HEK293 (cell line): ENCODE measurements around the gene JAM3.

Experiments used
- CTCF ChIA-PET: fragments of 350-600 bp; formaldehyde crosslinking; extraction: SDS; loops from one replicate; lab custom pipeline; 2021; ENCODE audit warnings: antibody characterized with exemption; lab: Yijun Ruan, JAX
- POLR2A ChIA-PET: fragments of 300-600 bp; formaldehyde crosslinking; extraction: SDS; loops from one replicate; lab custom pipeline; 2020; ENCODE audit warnings: antibody characterized with exemption, inconsistent platforms; lab: Yijun Ruan, JAX
- H3K27ac ChIP-seq: fragments of 200-500 bp; sonication (Bioruptor generic); 2 replicates; pipeline ENCODE4 v1.5.1; 2014; ENCODE audit warnings: low read depth, low read length, control low read depth, inconsistent platforms; ENCODE audit errors: extremely low read depth
- H3K36me3 ChIP-seq, 2 experiments: fragments of 200-500 bp in 1 of 2; sonication (Bioruptor generic) in 1 of 2; 1 replicate in 1 of 2; 2 replicates in 1 of 2; pipeline ENCODE4 v1.5.1; 2014 to 2017; ENCODE audit warnings: inconsistent platforms in 2 of 2, low read length in 2 of 2; ENCODE audit not compliant: control insufficient read depth in 2 of 2, insufficient read depth in 1 of 2
- H3K4me1 ChIP-seq: fragments of 200-500 bp; sonication (Bioruptor generic); 2 replicates; pipeline ENCODE4 v1.5.1; 2014; ENCODE audit warnings: mild to moderate bottlenecking, low read length, inconsistent platforms; ENCODE audit not compliant: control insufficient read depth, insufficient read depth
- H3K4me3 ChIP-seq: 2 replicates; pipeline ENCODE4 v1.5.1; 2011; ENCODE audit warnings: low read depth, mild to moderate bottlenecking, control low read depth, low read length, moderate library complexity
- H3K9me3 ChIP-seq: fragments of 200-500 bp; sonication (Bioruptor generic); 2 replicates; pipeline ENCODE4 v1.5.1; 2014; ENCODE audit warnings: low read depth, low read length, inconsistent platforms; ENCODE audit not compliant: control insufficient read depth, insufficient read depth
- GFI1B ChIP-seq: fragments of 450-650 bp; formaldehyde crosslinking; IDR thresholded peaks from 2 replicates; pipeline ENCODE4 v1.5.1; 2016; ENCODE audit warnings: missing biosample characterization, missing genetic modification characterization
- KLF1 ChIP-seq: fragments of 450-650 bp; formaldehyde crosslinking; IDR thresholded peaks from 2 replicates; pipeline ENCODE4 v1.5.1; 2016; ENCODE audit warnings: missing biosample characterization, missing genetic modification characterization
- KLF8 ChIP-seq: fragments of 450-650 bp; formaldehyde crosslinking; IDR thresholded peaks from 2 replicates; pipeline ENCODE4 v1.5.1; 2016; ENCODE audit warnings: missing biosample characterization, missing genetic modification characterization
- RBAK ChIP-seq: fragments of 450-650 bp; formaldehyde crosslinking; IDR thresholded peaks from 2 replicates; pipeline ENCODE4 v1.5.1; 2016; ENCODE audit warnings: missing biosample characterization, missing genetic modification characterization
- ZBTB20 ChIP-seq: fragments of 450-650 bp; formaldehyde crosslinking; IDR thresholded peaks from 2 replicates; pipeline ENCODE4 v1.5.1; 2016; ENCODE audit warnings: missing biosample characterization, missing genetic modification characterization
- ZNF214 ChIP-seq: fragments of 450-650 bp; formaldehyde crosslinking; IDR thresholded peaks from 2 replicates; pipeline ENCODE4 v1.5.1; 2017; ENCODE audit warnings: missing biosample characterization, mild to moderate bottlenecking, missing genetic modification characterization, borderline replicate concordance
- ZNF223 ChIP-seq: fragments of 450-650 bp; formaldehyde crosslinking; IDR thresholded peaks from 2 replicates; pipeline ENCODE4 v1.5.1; 2016; ENCODE audit warnings: missing biosample characterization, missing genetic modification characterization
- ZNF302 ChIP-seq: fragments of 450-650 bp; formaldehyde crosslinking; IDR thresholded peaks from 2 replicates; pipeline ENCODE4 v1.5.1; 2016; ENCODE audit warnings: missing biosample characterization, missing genetic modification characterization, low read depth
- ZNF341 ChIP-seq: fragments of 450-650 bp; formaldehyde crosslinking; IDR thresholded peaks from 2 replicates; pipeline ENCODE4; 2016; ENCODE audit warnings: low read depth, missing biosample characterization, missing genetic modification characterization
- ZNF416 ChIP-seq: fragments of 450-650 bp; formaldehyde crosslinking; IDR thresholded peaks from 2 replicates; pipeline ENCODE4 v1.5.1; 2016; ENCODE audit warnings: missing biosample characterization, missing genetic modification characterization
- ZNF501 ChIP-seq: fragments of 450-650 bp; formaldehyde crosslinking; IDR thresholded peaks from 2 replicates; pipeline ENCODE4 v1.5.1; 2016; ENCODE audit warnings: missing biosample characterization, missing genetic modification characterization
- ZNF544 ChIP-seq: fragments of 450-650 bp; formaldehyde crosslinking; IDR thresholded peaks from 2 replicates; pipeline ENCODE4 v1.5.0; 2017; ENCODE audit warnings: missing biosample characterization, missing genetic modification characterization
- ZNF610 ChIP-seq: fragments of 450-650 bp; formaldehyde crosslinking; IDR thresholded peaks from 2 replicates; pipeline ENCODE4 v1.5.1; 2016; ENCODE audit warnings: missing biosample characterization, missing genetic modification characterization, borderline replicate concordance
- ZNF629 ChIP-seq: fragments of 450-650 bp; formaldehyde crosslinking; IDR thresholded peaks from 2 replicates; pipeline ENCODE4 v1.5.1; 2017; ENCODE audit warnings: missing biosample characterization, missing genetic modification characterization
- ZNF76 ChIP-seq: fragments of 450-650 bp; formaldehyde crosslinking; IDR thresholded peaks from 2 replicates; pipeline ENCODE4; 2016; ENCODE audit warnings: low read depth, missing biosample characterization, missing genetic modification characterization, borderline replicate concordance
- ZNF792 ChIP-seq: fragments of 450-650 bp; formaldehyde crosslinking; IDR thresholded peaks from 2 replicates; pipeline ENCODE4 v1.5.1; 2016; ENCODE audit warnings: missing biosample characterization, missing genetic modification characterization
- ZXDB ChIP-seq: fragments of 450-650 bp; formaldehyde crosslinking; IDR thresholded peaks from 2 replicates; pipeline ENCODE4 v1.5.1; 2016; ENCODE audit warnings: missing biosample characterization, missing genetic modification characterization
- TF ChIP-seq, protein P1 (sequence below): fragments of 450-650 bp; formaldehyde crosslinking; IDR thresholded peaks from 2 replicates; pipeline ENCODE4 v1.5.1; 2016; ENCODE audit warnings: missing biosample characterization, missing genetic modification characterization
- TF ChIP-seq, protein P2 (sequence below): fragments of 450-650 bp; formaldehyde crosslinking; IDR thresholded peaks from 2 replicates; pipeline ENCODE4 v1.5.1; 2017; ENCODE audit warnings: missing biosample characterization, missing genetic modification characterization
- TF ChIP-seq, protein P3 (sequence below): fragments of 450-650 bp; formaldehyde crosslinking; IDR thresholded peaks from 2 replicates; pipeline ENCODE4 v1.5.1; 2017; ENCODE audit warnings: missing biosample characterization, missing genetic modification characterization

Gene JAM3

DNA sequence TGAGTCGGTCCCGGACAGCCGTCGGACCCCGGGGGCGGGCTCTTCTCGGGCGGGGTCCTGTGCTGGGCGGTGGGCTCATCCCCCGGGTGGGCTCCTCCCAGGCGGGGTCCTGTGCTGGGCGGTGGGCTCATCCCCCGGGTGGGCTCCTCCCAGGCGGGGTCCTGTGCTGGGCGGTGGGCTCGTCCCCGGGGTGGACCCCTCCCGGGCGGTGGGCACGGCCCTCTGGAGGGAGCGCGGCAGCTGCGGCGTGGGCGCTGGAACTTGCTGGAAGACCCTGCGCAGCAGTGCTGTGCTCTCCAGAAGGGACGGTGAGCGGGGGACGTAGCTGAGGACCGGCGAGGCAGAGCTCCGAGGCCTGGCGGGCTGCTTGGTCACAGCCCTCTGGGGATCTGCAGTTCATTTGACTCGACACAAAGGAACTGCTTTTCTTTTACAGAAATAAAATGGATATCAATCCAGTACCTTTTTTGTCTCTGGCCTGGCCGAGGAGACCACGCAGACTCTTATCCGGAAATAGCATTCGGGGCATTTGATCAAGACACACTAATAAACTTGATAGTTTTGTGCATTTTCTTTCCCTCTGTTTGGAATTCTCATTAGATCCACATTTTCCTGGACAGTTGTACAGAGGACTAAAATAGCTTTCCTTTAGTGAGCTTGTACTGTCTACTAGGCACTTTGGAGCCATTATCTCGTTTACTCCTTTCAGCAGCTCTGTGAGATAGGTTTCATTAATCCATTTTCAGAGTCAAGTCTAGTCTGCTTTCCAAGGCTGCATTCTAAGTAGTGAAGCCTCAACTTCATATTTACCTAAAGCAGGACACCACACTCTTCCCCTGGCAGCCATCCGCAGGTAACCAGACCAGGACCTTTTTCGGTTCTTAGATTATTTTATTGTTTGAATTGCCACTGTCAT lies 812 bp downstream of the JAM3 start (continued):
- TF ChIP-seq, protein P1, sequence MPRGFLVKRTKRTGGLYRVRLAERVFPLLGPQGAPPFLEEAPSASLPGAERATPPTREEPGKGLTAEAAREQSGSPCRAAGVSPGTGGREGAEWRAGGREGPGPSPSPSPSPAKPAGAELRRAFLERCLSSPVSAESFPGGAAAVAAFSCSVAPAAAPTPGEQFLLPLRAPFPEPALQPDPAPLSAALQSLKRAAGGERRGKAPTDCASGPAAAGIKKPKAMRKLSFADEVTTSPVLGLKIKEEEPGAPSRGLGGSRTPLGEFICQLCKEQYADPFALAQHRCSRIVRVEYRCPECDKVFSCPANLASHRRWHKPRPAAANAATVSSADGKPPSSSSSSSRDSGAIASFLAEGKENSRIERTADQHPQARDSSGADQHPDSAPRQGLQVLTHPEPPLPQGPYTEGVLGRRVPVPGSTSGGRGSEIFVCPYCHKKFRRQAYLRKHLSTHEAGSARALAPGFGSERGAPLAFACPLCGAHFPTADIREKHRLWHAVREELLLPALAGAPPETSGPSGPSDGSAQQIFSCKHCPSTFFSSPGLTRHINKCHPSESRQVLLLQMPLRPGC: no peak
- TF ChIP-seq ZNF416: no peak
- no peak for TF ChIP-seq ZNF302 (tag by site-specific recombination)
- TF ChIP-seq KLF1 (tag by site-specific recombination): peak; percentile 79
- no peak for TF ChIP-seq ZNF214 (tag by site-specific recombination)
- TF ChIP-seq ZNF501: 0 out of 2 replicates have a peak, but pooled peaks have one; percentile 10
- no peak for TF ChIP-seq ZNF610 (tag by site-specific recombination)
- peak; percentile 64 for TF ChIP-seq ZNF341 (tag by site-specific recombination)
- TF ChIP-seq ZNF223 (tag by site-specific recombination): no peak
- TF ChIP-seq ZXDB (tag by site-specific recombination): no peak
- TF ChIP-seq, protein P2, sequence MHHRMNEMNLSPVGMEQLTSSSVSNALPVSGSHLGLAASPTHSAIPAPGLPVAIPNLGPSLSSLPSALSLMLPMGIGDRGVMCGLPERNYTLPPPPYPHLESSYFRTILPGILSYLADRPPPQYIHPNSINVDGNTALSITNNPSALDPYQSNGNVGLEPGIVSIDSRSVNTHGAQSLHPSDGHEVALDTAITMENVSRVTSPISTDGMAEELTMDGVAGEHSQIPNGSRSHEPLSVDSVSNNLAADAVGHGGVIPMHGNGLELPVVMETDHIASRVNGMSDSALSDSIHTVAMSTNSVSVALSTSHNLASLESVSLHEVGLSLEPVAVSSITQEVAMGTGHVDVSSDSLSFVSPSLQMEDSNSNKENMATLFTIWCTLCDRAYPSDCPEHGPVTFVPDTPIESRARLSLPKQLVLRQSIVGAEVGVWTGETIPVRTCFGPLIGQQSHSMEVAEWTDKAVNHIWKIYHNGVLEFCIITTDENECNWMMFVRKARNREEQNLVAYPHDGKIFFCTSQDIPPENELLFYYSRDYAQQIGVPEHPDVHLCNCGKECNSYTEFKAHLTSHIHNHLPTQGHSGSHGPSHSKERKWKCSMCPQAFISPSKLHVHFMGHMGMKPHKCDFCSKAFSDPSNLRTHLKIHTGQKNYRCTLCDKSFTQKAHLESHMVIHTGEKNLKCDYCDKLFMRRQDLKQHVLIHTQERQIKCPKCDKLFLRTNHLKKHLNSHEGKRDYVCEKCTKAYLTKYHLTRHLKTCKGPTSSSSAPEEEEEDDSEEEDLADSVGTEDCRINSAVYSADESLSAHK (tag by site-specific recombination): no peak
- no peak for TF ChIP-seq ZBTB20 (tag by site-specific recombination)
- TF ChIP-seq ZNF544 (tag by site-specific recombination): no peak
- TF ChIP-seq KLF8 (tag by site-specific recombination): peak; percentile 65; the same call in 1 of the 2 replicates
- no peak for TF ChIP-seq GFI1B (tag by site-specific recombination)
- no peak for TF ChIP-seq ZNF629 (tag by site-specific recombination)

DNA sequence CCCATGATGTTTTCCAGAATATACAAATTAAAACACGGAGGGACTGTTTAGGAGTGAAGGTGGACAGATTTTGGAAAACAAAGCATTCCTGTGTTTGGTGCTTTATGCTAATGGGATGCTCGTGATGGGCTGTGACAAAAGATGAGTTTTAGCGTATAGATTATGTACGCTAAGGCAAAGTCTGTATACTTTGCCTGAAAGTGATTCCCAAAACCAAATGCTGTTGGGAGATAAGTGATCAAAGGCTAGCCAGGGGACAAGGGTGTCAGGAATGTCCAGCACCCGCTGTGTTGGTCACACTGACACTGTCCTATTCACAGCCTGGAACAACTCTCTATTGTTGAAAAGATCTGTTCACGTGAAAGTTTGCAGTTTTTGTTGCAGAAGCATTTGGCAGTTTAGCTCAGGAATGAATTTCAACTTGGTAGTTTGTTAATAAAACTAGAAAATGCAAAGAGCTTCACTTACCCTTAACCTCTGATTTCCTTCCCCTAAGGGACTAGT lies 1.5 kb downstream of the JAM3 start:
- TF ChIP-seq ZNF76 (tag by site-specific recombination) (no peak), KLF8 (tag by site-specific recombination) (no peak), ZNF792 (tag by site-specific recombination) (no peak), RBAK (tag by site-specific recombination) (no peak)
- TF ChIP-seq, protein P3, sequence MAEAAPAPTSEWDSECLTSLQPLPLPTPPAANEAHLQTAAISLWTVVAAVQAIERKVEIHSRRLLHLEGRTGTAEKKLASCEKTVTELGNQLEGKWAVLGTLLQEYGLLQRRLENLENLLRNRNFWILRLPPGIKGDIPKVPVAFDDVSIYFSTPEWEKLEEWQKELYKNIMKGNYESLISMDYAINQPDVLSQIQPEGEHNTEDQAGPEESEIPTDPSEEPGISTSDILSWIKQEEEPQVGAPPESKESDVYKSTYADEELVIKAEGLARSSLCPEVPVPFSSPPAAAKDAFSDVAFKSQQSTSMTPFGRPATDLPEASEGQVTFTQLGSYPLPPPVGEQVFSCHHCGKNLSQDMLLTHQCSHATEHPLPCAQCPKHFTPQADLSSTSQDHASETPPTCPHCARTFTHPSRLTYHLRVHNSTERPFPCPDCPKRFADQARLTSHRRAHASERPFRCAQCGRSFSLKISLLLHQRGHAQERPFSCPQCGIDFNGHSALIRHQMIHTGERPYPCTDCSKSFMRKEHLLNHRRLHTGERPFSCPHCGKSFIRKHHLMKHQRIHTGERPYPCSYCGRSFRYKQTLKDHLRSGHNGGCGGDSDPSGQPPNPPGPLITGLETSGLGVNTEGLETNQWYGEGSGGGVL (tag by site-specific recombination): no peak
- TF ChIP-seq, protein P2 (tag by site-specific recombination): no peak
- Histone ChIP-seq H3K4me1 (peaks cover 14% of the 10 kb centered on the region; the same call in 1 of the 2 replicates), H3K27ac (no peak overlapping the region), H3K36me3 (no peaks in the 10 kb centered on the region), H3K9me3 (no peaks in the 10 kb centered on the region), H3K4me3 (no peak overlapping the region)
- POLR2A ChIA-PET: interaction anchor here (1.5 to 1.7 kb wide), 2 partner anchors 9 to 37 kb away, joined by 4 to 5 read pairs; no protein-coding TSS in a partner anchor
- CTCF ChIA-PET: interaction anchor here (0.7 to 1.5 kb wide), 2 partner anchors 65 to 142 kb away, joined by 3 to 4 read pairs; no protein-coding TSS in a partner anchor
